ENCODE results near the gene NME7. TPM values are rescaled to one million over a fixed set of nuclear protein-coding genes. Genes with fewer than 3 reads are reported as not detected.

The NME7 gene
- total RNA-seq, 1 experiment from 2014 or later, result 30.3 TPM

GRCh38 chr1:169196161-169196560 is 171.4 kb downstream of the NME7 start:
- in situ Hi-C loops (cut with HindIII; ENCODE audit: low pct_unique_long_range_greater_than_20kb, low sequenced_read_pairs), result no loop called here
- Histone ChIP-seq H3K9me3 (ENCODE audit: control insufficient read depth, insufficient read depth, low read depth, low read length) (no peaks in the 10 kb centered on the region), H3K27me3 (ENCODE audit: control insufficient read depth, insufficient read depth, low read length) (no peaks in the 10 kb centered on the region), H3K4me3 (ENCODE audit: low read depth in 2 of 2, low read length in 2 of 2) (no peak overlapping the region), H3K4me1 (ENCODE audit: control insufficient read depth, insufficient read depth, low read length) (no peaks in the 10 kb centered on the region), H3K36me3 (ENCODE audit: control insufficient read depth, insufficient read depth, low read length) (no peaks in the 10 kb centered on the region), H3K27ac (ENCODE audit: low read length) (no peak overlapping the region)
- POLR2A ChIA-PET, result no interaction called here
- no TSS peak for BruUV-seq (replicated peaks)
- ATAC-seq, result no peak
- intact Hi-C loops (cut with micrococcal nuclease; ENCODE audit: unreplicated experiment), result no loop called here
- no peak for TF ChIP-seq SIN3A (IDR thresholded peaks at IDR 0.05; ENCODE audit: borderline replicate concordance, insufficient read depth, low read depth, low read length)
- no peak for TF ChIP-seq TCF7L2 (IDR thresholded peaks at IDR 0.05; ENCODE audit: low read depth, low read length)
- TF ChIP-seq, protein P1, sequence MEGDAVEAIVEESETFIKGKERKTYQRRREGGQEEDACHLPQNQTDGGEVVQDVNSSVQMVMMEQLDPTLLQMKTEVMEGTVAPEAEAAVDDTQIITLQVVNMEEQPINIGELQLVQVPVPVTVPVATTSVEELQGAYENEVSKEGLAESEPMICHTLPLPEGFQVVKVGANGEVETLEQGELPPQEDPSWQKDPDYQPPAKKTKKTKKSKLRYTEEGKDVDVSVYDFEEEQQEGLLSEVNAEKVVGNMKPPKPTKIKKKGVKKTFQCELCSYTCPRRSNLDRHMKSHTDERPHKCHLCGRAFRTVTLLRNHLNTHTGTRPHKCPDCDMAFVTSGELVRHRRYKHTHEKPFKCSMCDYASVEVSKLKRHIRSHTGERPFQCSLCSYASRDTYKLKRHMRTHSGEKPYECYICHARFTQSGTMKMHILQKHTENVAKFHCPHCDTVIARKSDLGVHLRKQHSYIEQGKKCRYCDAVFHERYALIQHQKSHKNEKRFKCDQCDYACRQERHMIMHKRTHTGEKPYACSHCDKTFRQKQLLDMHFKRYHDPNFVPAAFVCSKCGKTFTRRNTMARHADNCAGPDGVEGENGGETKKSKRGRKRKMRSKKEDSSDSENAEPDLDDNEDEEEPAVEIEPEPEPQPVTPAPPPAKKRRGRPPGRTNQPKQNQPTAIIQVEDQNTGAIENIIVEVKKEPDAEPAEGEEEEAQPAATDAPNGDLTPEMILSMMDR (IDR thresholded peaks at IDR 0.05), result no peak
- no peak for TF ChIP-seq POLR2AphosphoS5 (IDR thresholded peaks at IDR 0.05; ENCODE audit: low read depth, low read length)
- TF ChIP-seq, protein P2, sequence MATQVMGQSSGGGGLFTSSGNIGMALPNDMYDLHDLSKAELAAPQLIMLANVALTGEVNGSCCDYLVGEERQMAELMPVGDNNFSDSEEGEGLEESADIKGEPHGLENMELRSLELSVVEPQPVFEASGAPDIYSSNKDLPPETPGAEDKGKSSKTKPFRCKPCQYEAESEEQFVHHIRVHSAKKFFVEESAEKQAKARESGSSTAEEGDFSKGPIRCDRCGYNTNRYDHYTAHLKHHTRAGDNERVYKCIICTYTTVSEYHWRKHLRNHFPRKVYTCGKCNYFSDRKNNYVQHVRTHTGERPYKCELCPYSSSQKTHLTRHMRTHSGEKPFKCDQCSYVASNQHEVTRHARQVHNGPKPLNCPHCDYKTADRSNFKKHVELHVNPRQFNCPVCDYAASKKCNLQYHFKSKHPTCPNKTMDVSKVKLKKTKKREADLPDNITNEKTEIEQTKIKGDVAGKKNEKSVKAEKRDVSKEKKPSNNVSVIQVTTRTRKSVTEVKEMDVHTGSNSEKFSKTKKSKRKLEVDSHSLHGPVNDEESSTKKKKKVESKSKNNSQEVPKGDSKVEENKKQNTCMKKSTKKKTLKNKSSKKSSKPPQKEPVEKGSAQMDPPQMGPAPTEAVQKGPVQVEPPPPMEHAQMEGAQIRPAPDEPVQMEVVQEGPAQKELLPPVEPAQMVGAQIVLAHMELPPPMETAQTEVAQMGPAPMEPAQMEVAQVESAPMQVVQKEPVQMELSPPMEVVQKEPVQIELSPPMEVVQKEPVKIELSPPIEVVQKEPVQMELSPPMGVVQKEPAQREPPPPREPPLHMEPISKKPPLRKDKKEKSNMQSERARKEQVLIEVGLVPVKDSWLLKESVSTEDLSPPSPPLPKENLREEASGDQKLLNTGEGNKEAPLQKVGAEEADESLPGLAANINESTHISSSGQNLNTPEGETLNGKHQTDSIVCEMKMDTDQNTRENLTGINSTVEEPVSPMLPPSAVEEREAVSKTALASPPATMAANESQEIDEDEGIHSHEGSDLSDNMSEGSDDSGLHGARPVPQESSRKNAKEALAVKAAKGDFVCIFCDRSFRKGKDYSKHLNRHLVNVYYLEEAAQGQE (IDR thresholded peaks at IDR 0.05; ENCODE audit: insufficient read depth in 1 of 2, low read depth in 2 of 2, low read length in 1 of 2), result no peak
- CTCF ChIA-PET, result no interaction called here
- DNase-seq (ENCODE audit: low read depth, low spot score), result no peak

GRCh38 chr1:169193191-169193850 is 174.3 kb downstream of the NME7 start:
- Histone ChIP-seq H3K27me3 (ENCODE audit: control insufficient read depth, insufficient read depth, low read length) (no peaks in the 10 kb centered on the region), H3K9me3 (ENCODE audit: control insufficient read depth, insufficient read depth, low read depth, low read length) (no peaks in the 10 kb centered on the region), H3K4me1 (ENCODE audit: control insufficient read depth, insufficient read depth, low read length) (no peaks in the 10 kb centered on the region), H3K27ac (ENCODE audit: low read length) (no peak overlapping the region), H3K36me3 (ENCODE audit: control insufficient read depth, insufficient read depth, low read length) (no peaks in the 10 kb centered on the region), H3K4me3 (ENCODE audit: low read depth in 2 of 2, low read length in 2 of 2) (no peak overlapping the region)
- in situ Hi-C loops (cut with HindIII; ENCODE audit: low pct_unique_long_range_greater_than_20kb, low sequenced_read_pairs), result no loop called here
- no peak for ATAC-seq
- no peak for DNase-seq (ENCODE audit: low read depth, low spot score)
- intact Hi-C loops (cut with micrococcal nuclease; ENCODE audit: unreplicated experiment), result no loop called here
- no peak for TF ChIP-seq TCF7L2 (IDR thresholded peaks at IDR 0.05; ENCODE audit: low read depth, low read length)
- no peak for TF ChIP-seq POLR2AphosphoS5 (IDR thresholded peaks at IDR 0.05; ENCODE audit: low read depth, low read length)
- TF ChIP-seq, protein P2 (IDR thresholded peaks at IDR 0.05; ENCODE audit: insufficient read depth in 1 of 2, low read depth in 2 of 2, low read length in 1 of 2), result no peak
- TF ChIP-seq SIN3A (IDR thresholded peaks at IDR 0.05; ENCODE audit: borderline replicate concordance, insufficient read depth, low read depth, low read length), result no peak
- TF ChIP-seq, protein P1 (IDR thresholded peaks at IDR 0.05), result no peak
- no TSS peak for BruUV-seq (replicated peaks)
- ChIA-PET POLR2A (no interaction called here), CTCF (no interaction called here)
